ENCODE results near the gene ACSS3. TPM values are rescaled to one million over a fixed set of nuclear protein-coding genes. Genes with fewer than 3 reads are reported as not detected.

The ACSS3 gene
- polyA plus RNA-seq, 1 donor (not counting 4 experiments of a cell fraction or from before 2014, with no cell fraction given), result 0.30 TPM

GRCh38 chr12:81128930-81129554 lies 51.2 kb downstream of the ACSS3 start:
- Histone ChIP-seq H3K4me2 (ENCODE audit: control insufficient read depth, extremely low read depth, insufficient read depth, low read depth, low read length) (no peak overlapping the region), H3K27me3 (ENCODE audit: control insufficient read depth, extremely low read depth, insufficient read depth, low read length) (no peaks in the 10 kb centered on the region), H3K27ac (ENCODE audit: control insufficient read depth, insufficient read depth, low read length) (no peak overlapping the region), H4K20me1 (ENCODE audit: control insufficient read depth, extremely low read depth, insufficient read depth, low read length) (no peaks in the 10 kb centered on the region), H3K9me1 (ENCODE audit: control insufficient read depth, extremely low read depth, insufficient read depth, low read length) (no peaks in the 10 kb centered on the region), H3K79me2 (ENCODE audit: control insufficient read depth, insufficient read depth, low read length) (no peaks in the 10 kb centered on the region), H2AFZ (ENCODE audit: control insufficient read depth, low read length) (no peak overlapping the region), H3K9me3 (ENCODE audit: control insufficient read depth, low read depth, low read length) (no peaks in the 10 kb centered on the region), H3K36me3 (ENCODE audit: control insufficient read depth in 2 of 2, extremely low read depth in 1 of 2, insufficient read depth in 2 of 2, low read length in 2 of 2) (no peaks in the 10 kb centered on the region), H3K9ac (ENCODE audit: control insufficient read depth, extremely low read depth, insufficient read depth, low read length) (no peak overlapping the region), H3K4me3 (ENCODE audit: control insufficient read depth in 2 of 3, extremely low read depth in 1 of 3, insufficient read depth in 2 of 3, low read depth in 1 of 3, low read length in 3 of 3) (no peak overlapping the region), H3K4me1 (ENCODE audit: control insufficient read depth, extremely low read depth, insufficient read depth, low read length) (no peaks in the 10 kb centered on the region)
- FAIRE-seq (peak; percentile 26), DNase-seq (ENCODE audit: low read depth, low spot score) (no peak)
- dilution Hi-C loops (cut with MboI; ENCODE audit: extremely low pct_ligation_motif_present, low sequenced_read_pairs), result no loop called here
- TF ChIP-seq EZH2 (IDR thresholded peaks at IDR 0.05; ENCODE audit: low read length), result no peak
- TF ChIP-seq, protein P1, sequence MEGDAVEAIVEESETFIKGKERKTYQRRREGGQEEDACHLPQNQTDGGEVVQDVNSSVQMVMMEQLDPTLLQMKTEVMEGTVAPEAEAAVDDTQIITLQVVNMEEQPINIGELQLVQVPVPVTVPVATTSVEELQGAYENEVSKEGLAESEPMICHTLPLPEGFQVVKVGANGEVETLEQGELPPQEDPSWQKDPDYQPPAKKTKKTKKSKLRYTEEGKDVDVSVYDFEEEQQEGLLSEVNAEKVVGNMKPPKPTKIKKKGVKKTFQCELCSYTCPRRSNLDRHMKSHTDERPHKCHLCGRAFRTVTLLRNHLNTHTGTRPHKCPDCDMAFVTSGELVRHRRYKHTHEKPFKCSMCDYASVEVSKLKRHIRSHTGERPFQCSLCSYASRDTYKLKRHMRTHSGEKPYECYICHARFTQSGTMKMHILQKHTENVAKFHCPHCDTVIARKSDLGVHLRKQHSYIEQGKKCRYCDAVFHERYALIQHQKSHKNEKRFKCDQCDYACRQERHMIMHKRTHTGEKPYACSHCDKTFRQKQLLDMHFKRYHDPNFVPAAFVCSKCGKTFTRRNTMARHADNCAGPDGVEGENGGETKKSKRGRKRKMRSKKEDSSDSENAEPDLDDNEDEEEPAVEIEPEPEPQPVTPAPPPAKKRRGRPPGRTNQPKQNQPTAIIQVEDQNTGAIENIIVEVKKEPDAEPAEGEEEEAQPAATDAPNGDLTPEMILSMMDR (optimal IDR thresholded peaks at IDR 0.05 in 1 of 3, IDR thresholded peaks at IDR 0.05 in 1 of 3, conservative IDR thresholded peaks at IDR 0.05 in 1 of 3; ENCODE audit: extremely low read depth in 1 of 3, insufficient read depth in 2 of 3, low read length in 3 of 3), result peak; percentile 73 to 79 (median 76)

- no peaks in the 10 kb centered on the region for H3K36me3 ChIP-seq (ENCODE audit: control insufficient read depth in 2 of 2, extremely low read depth in 1 of 2, insufficient read depth in 2 of 2, low read length in 2 of 2)
- H3K4me3 ChIP-seq (ENCODE audit: control insufficient read depth in 2 of 3, extremely low read depth in 1 of 3, insufficient read depth in 2 of 3, low read depth in 1 of 3, low read length in 3 of 3), result no peak overlapping the region
- no peaks in the 10 kb centered on the region for H3K79me2 ChIP-seq (ENCODE audit: control insufficient read depth, insufficient read depth, low read length)
- H4K20me1 ChIP-seq (ENCODE audit: control insufficient read depth, extremely low read depth, insufficient read depth, low read length), result no peaks in the 10 kb centered on the region
- no peaks in the 10 kb centered on the region for H3K27me3 ChIP-seq (ENCODE audit: control insufficient read depth, extremely low read depth, insufficient read depth, low read length)
- no peak for DNase-seq (ENCODE audit: low read depth, low spot score)
- H3K9ac ChIP-seq (ENCODE audit: control insufficient read depth, extremely low read depth, insufficient read depth, low read length), result no peak overlapping the region
- no peak for TF ChIP-seq EZH2 (IDR thresholded peaks at IDR 0.05; ENCODE audit: low read length)
- TF ChIP-seq, protein P1 (optimal IDR thresholded peaks at IDR 0.05 in 1 of 3, IDR thresholded peaks at IDR 0.05 in 1 of 3, conservative IDR thresholded peaks at IDR 0.05 in 1 of 3; ENCODE audit: extremely low read depth in 1 of 3, insufficient read depth in 2 of 3, low read length in 3 of 3), result no peak
- H3K9me3 ChIP-seq (ENCODE audit: control insufficient read depth, low read depth, low read length), result no peaks in the 10 kb centered on the region
- FAIRE-seq, result no peak
- no peak overlapping the region for H2AFZ ChIP-seq (ENCODE audit: control insufficient read depth, low read length)
- peaks cover 8% of the 10 kb centered on the region for H3K4me1 ChIP-seq (ENCODE audit: control insufficient read depth, extremely low read depth, insufficient read depth, low read length)
- H3K27ac ChIP-seq (ENCODE audit: control insufficient read depth, insufficient read depth, low read length), result no peak overlapping the region
- no peaks in the 10 kb centered on the region for H3K9me1 ChIP-seq (ENCODE audit: control insufficient read depth, extremely low read depth, insufficient read depth, low read length)
- no peak overlapping the region for H3K4me2 ChIP-seq (ENCODE audit: control insufficient read depth, extremely low read depth, insufficient read depth, low read depth, low read length)
- dilution Hi-C loops (cut with MboI; ENCODE audit: extremely low pct_ligation_motif_present, low sequenced_read_pairs), result no loop called here
Observed at GRCh38 chr12:81136519-81136918, 58.6 kb downstream of the ACSS3 start.

All from keratinocyte (primary cell).